HG03103 (cell line): ENCODE data around the gene DAND5.

Source experiments
- ATAC-seq: cut with Tn5 transposase; IDR thresholded peaks from one replicate; pipeline ENCODE4 v1.9.1; 2021; ENCODE audit warnings: low read depth; ENCODE audit not compliant: unreplicated experiment

DAND5 gene

DNA sequence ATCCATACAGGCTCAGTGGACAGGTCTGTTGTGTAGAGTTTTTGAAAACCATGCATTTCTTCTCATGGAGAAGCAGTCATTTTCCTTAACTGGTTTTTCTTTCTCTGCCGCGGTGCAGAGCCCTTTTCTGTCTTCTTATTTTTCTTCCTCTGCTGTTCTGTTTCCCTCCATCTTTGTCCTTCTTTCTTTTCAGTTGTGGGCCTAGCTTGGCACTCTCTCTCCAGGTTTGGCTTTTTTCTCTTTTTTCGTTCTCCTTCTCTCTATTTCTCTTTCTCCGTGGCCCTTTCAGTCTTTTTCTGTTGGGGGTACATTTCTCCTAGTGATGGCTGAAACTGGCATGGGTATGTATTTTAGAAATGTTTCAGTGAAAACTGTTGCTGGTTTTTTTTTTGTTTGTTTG lies 50.0 kb downstream of the DAND5 start:
- ATAC-seq, result no peak

GRCh38 chr19:13020002-13020414 lies 50.6 kb downstream of the DAND5 start:
- ATAC-seq, result no peak

DNA sequence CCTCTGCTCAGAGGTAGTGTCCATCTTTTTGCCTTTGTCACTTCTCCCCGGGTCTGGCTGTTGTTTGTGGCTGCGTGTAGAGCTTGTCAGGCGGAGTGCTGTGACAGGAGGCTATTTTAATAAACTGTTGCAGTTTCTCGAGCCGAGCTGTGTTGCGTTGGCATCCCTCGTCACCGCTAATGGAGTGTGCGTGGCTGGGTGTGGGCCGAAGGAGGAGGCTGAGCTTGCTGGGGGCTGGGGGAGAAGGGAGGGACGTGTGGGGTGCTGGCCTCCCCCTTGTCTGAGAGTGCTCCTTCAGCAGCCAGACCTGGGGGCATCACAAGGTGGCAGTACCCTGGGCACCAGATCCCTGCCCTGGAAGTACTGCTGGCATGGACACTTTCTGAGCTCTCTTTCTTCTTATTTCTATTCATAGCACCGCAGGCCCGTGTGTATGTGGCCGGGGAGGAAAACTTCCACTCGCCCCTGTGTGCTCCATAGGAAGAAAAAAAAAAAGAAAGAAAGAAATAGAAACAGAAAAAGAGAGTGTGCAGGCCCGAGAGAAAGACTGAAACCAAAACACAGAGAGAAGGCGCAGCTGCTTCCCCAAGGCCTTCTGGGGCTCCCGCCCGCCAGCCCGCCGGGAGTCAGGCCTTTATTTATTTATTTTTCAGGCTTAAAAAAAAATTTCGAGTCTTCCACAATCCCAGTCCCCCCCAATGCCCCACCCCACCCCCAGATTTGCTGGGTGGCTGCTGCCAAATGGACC lies 52.9 kb downstream of the DAND5 start:
- no peak for ATAC-seq

DNA sequence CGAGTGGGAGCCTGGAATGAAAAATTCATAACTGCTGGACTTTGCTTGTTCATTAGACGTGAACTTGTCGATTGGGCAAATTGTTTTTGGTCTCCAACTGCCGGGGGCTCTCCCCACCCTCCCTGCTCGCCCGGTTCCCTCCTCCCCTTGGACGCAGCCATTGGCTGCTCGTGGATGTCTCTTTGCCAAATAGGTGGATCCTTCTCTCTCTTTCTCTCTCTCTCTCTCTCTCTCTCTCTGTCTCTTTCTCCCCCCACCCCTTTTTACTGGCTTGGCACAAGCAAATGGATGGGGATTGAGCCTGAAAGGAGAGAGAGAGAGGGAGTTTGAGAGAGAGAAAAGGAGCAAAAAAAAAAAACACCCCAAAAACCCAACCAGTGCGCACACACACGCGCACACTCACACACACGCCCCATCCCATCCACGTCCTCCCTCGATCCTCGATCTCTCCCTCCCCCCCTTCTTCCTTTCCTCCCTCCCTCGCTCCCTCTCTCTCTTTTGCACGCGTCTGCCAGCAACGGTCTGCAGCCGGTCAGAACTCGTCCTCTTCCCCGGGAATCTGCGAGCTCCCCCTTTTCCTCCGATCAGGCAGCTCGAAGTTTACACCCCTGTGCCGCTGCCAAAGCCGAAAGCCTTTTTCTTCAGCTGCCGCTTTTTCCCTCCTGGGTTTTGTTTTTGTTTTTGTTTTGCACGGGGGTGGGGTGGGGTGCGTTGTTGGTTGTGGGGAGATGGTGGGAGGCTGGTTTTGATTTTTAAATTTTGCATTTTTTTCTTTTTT lies 53.7 kb downstream of the DAND5 start:
- ATAC-seq, result no peak

GRCh38 chr19:13023656-13024055 lies 54.3 kb downstream of the DAND5 start:
- no peak for ATAC-seq
